HEK293T (cell line): ENCODE data around the gene C1orf210.

Experiments
- BHLHE40 ChIP-seq: fragments of 450-650 bp; IDR thresholded peaks from 2 replicates; pipeline ENCODE4 v1.6.1; 2016; ENCODE audit warnings: mild to moderate bottlenecking, moderate library complexity, borderline replicate concordance
- ELF4 ChIP-seq: fragments of 450-650 bp; IDR thresholded peaks from 2 replicates; pipeline ENCODE4 v1.6.1; 2017; ENCODE audit warnings: antibody characterized with exemption
- HDGF ChIP-seq: fragments of 450-650 bp; IDR thresholded peaks from 2 replicates; pipeline ENCODE4 v1.6.1; 2017; ENCODE audit warnings: antibody characterized with exemption, borderline replicate concordance
- SUZ12 ChIP-seq: fragments of 450-650 bp; IDR thresholded peaks from 2 replicates; pipeline ENCODE4 v1.6.1; 2016; ENCODE audit warnings: mild to moderate bottlenecking
- TARDBP ChIP-seq: fragments of 450-650 bp; IDR thresholded peaks from 2 replicates; pipeline ENCODE4 v1.6.1; 2016
- ZNF384 ChIP-seq: fragments of 450-650 bp; IDR thresholded peaks from 2 replicates; pipeline ENCODE4 v1.6.1; 2016

- TF ChIP-seq TARDBP: no peak
- no peak for TF ChIP-seq BHLHE40
- no peak for TF ChIP-seq SUZ12
- TF ChIP-seq ZNF384: no peak
- no peak for TF ChIP-seq ELF4
- TF ChIP-seq HDGF: no peak
These were observed 13.2 kb downstream of the C1orf210 start for GRCh38 chr1:43272161-43272560.
